ENCODE data around the gene CDYL2.
"Not testable (repeated sequence)": the region's sequence is repeated elsewhere in the genome, so short reads cannot be mapped to it uniquely, and the experiment has no call there.

The CDYL2 gene

DNA sequence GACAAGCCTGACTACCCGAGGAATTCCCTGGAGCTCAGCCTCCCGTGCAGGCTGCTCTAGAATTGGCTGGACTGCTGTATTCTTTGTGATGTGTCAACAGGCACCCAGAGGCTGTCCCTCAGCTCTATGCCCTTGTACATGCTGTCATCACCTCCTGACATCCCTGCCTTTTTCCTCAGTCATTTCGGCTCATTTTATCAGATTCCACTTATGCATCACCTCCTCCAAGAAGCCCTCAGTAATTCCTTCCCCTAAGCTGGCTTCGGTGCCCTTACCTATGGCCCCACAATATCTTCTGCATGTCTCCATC lies 137.2 kb downstream of the CDYL2 start:
- DNase-seq = no peak

GRCh38 chr16:80666378-80667250 lies 137.8 kb downstream of the CDYL2 start:
- DNase-seq = no peak

- DNase-seq = no peak
Observed at GRCh38 chr16:80665356-80665755, 139.0 kb downstream of the CDYL2 start.

GRCh38 chr16:80664786-80665185 lies 139.6 kb downstream of the CDYL2 start:
- DNase-seq = no peak

- DNase-seq = no peak
Observed at GRCh38 chr16:80664226-80664625, 140.2 kb downstream of the CDYL2 start.

DNA sequence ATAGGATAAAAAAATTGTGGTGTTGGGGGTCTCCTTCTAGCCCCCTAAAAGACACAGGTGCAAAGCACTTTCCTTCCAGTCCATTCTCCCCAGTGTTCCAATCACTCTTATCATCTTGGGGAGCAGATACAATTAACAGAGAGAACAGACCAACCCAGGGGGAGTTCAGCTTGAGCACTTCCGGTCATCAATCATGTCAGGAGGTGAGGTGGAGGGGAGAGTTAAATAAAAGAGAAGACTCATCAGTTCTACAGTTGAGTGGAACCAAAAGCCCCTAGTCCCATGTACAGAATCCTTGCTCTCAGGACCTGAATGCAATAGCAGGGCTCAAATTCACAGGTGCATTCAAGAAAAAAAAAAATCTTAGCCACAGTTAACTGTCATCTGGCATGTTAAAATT lies 141.3 kb downstream of the CDYL2 start:
- no peak for DNase-seq

- DNase-seq = no peak
Observed at GRCh38 chr16:80659865-80660264, 144.5 kb downstream of the CDYL2 start.

GRCh38 chr16:80656711-80657150 lies 147.7 kb downstream of the CDYL2 start:
- DNase-seq = no peak

GRCh38 chr16:80656161-80656560 lies 148.2 kb downstream of the CDYL2 start:
- no peak for DNase-seq

DNA sequence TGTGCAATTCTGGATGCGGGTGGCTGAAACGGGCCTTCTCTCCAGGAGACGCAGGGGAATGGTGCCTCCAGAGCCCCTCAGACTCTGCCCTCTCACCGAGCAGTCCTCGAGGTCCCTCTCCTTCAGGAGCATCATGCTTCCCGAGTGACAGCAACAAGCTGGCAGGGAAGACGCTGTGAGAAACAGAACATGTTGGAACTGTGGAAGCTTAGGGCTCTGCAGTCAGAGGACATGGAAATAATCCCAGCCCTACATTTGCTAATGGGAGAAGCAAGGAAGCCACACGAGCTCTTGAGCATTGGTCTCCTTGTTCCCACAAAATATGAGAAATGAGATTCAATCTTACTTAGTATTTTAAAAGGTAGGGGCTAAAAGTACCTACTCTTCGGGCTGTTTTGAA lies 148.6 kb downstream of the CDYL2 start:
- no peak for DNase-seq

DNA sequence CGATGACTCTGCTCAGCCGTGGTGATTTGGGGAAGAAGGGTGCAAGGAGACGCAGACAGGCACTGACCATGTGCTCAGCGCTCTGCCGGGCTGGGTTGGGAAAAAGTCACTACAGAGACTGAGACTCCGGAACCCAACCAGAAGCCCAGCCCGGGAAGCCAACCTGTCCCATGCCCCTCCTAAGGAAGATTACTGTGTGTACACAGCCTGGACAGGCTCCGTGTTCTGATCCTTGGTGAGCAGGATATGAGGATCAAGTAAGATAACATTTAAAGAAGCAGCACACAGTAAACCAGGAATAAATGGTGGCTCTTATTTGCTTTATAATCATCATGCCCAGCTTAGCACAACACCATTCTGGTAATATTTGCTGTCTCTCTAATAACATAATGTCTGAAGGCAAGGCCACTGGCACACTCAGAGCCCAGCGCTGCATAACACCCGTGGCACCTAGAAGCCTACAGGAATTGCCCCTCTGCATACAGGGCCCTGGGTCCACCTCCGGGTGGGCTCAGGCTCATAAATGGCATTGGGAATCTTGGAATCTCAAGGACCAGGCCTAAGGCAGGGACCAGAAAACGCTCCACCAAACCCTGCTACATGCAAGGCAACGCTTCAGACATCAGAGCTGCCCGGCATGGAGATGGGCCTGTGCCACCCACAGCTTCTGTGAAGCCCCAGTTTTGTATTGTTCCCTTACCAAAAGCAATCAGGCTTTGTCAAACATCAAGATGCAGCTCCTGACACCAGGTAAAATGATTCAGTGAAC lies 150.1 kb downstream of the CDYL2 start:
- DNase-seq = no peak

GRCh38 chr16:80652441-80652840 lies 152.0 kb downstream of the CDYL2 start:
- no peak for DNase-seq

- DNase-seq = not testable (repeated sequence)
Observed at GRCh38 chr16:80650281-80650680, 154.1 kb downstream of the CDYL2 start.

DNA sequence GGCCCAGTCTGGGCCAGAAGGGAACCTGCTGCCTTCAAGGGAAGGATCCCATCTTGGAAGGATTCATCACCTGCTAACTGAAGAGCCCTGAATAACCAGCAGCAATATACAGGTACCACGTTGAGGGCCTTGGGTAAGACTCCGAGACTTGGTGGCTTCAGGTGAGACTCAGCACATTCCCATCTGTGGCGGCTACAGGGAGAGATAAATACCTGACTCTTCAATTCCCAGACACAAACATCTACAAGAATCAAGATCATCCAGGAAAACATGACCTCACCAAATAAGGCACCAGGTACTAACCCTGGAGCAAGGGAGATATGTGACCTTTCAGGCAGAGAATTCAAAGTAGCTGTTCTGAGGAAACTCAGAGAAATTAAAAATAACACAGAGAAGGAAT lies 164.1 kb downstream of the CDYL2 start:
- DNase-seq = no peak

GRCh38 chr16:80639636-80640035 lies 164.8 kb downstream of the CDYL2 start:
- DNase-seq = no peak

GRCh38 chr16:80637621-80638020 lies 166.8 kb downstream of the CDYL2 start:
- no peak for DNase-seq

- no peak for DNase-seq
Observed at GRCh38 chr16:80631581-80631980, 172.8 kb downstream of the CDYL2 start.

DNA sequence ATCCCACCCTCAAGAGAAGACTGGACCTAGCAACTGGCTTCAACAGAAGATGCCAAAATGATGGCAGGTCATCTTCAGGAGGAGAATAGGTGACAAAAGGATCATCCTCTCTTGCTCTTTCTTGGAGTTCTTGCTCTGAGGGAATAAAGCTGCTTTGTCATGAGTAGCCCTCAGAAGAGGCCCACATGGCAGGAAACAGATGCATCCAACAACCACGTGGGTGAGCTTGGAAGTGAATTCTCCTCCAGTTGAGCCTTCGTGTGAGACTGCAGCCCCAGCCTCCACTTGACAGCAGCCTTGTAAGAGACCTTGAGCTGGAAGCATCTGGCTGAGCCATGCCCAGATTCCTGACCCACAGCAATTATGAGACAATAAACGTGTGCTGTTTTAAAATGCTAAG lies 176.1 kb downstream of the CDYL2 start:
- no peak for DNase-seq

- no peak for DNase-seq
Observed at GRCh38 chr16:80627108-80627507, 177.3 kb downstream of the CDYL2 start.

DNA sequence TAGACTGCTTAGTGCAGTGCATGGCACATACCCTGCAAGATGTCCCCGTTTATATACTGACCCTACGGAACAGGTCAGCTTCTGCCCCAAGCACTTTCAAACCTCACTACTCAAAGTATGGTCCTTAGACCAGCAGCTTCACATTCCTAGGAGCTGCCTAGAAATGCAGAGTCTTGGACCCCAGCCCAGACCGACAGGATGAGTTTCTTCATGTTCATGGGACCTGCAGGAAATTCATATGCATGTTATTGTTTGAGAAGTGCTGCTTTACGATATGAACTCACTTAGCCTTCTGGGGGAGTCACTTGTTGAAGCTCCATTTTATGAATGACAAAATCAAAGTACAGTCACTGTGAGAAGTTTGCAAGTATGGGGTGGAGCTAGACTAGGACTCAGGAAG lies 181.0 kb downstream of the CDYL2 start:
- DNase-seq = no peak

DNA sequence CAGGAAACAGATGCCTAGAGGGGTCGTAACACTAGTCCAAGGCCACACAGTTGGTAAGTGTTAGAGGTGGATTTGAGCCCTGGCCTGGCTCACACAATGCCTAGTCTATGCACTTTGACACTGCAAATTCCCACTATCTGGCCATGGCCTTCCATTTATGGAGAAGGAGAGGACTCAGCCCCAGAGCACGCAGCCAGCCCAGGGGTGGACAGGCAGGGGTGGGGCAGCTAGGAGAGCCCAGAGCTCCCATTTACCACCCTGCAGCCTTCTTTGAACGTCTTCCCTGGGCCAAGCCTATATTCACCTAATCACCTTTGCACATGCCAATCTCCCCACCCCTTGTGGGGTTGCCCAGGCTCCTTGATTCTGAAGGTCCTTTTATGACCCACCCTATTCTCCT lies 182.4 kb downstream of the CDYL2 start:
- no peak for DNase-seq

- DNase-seq = no peak
Observed at GRCh38 chr16:80620736-80621605, 183.4 kb downstream of the CDYL2 start.

GRCh38 chr16:80619824-80620223 lies 184.6 kb downstream of the CDYL2 start:
- no peak for DNase-seq
